PC-9 (cell line): ENCODE measurements around the gene SEMA6D.

ENCODE experiments used
- EZH2 ChIP-seq: fragments of 200-600 bp; sonication (generic); IDR thresholded peaks from 2 replicates; pipeline ENCODE4 v1.8.0; 2017; ENCODE audit warnings: antibody characterized with exemption, low read depth
- TF ChIP-seq, protein P1 (sequence below): fragments of 200-600 bp; sonication (generic); conservative IDR thresholded peaks from 2 replicates; pipeline ENCODE4 v1.6.1; 2017; ENCODE audit warnings: mixed run types, antibody characterized with exemption, mild to moderate bottlenecking, moderate library complexity

DNA sequence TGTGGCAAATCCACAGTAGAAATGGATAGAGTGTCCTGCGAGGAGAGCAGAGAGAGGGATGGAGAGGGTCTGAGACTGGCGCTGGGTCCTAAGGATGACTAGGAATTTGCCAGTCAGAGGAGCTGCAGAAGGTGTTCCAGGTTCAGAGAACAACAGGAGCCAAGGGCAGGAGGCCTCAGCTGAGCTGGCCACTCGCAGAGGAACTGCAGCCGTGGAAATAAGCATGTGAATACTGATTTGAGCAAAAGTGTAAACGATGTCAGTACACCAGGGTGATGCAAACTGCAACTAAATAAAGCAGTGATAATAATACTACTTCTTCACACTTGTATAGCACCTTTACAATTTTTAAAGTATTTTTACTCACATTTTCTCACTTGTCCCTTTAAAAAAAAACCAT lies 24.6 kb downstream of the SEMA6D start:
- TF ChIP-seq, protein P1, sequence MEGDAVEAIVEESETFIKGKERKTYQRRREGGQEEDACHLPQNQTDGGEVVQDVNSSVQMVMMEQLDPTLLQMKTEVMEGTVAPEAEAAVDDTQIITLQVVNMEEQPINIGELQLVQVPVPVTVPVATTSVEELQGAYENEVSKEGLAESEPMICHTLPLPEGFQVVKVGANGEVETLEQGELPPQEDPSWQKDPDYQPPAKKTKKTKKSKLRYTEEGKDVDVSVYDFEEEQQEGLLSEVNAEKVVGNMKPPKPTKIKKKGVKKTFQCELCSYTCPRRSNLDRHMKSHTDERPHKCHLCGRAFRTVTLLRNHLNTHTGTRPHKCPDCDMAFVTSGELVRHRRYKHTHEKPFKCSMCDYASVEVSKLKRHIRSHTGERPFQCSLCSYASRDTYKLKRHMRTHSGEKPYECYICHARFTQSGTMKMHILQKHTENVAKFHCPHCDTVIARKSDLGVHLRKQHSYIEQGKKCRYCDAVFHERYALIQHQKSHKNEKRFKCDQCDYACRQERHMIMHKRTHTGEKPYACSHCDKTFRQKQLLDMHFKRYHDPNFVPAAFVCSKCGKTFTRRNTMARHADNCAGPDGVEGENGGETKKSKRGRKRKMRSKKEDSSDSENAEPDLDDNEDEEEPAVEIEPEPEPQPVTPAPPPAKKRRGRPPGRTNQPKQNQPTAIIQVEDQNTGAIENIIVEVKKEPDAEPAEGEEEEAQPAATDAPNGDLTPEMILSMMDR = no peak
- TF ChIP-seq EZH2 = no peak
